Suppressor macrophage treated with lipopolysaccharide for 4 hours (primary cell): ENCODE measurements around the gene KRTAP5-6.
A peak's percentile ranks its signal among the peaks of the same experiment; 100 is the strongest.

Experiments used
- DNase-seq: peaks from one replicate; pipeline ENCODE4 v3.0.0-alpha.2; 2020

KRTAP5-6 gene, protein sequence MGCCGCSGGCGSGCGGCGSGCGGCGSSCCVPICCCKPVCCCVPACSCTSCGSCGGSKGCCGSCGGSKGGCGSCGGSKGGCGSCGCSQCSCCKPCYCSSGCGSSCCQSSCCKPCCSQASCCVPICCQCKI

DNA sequence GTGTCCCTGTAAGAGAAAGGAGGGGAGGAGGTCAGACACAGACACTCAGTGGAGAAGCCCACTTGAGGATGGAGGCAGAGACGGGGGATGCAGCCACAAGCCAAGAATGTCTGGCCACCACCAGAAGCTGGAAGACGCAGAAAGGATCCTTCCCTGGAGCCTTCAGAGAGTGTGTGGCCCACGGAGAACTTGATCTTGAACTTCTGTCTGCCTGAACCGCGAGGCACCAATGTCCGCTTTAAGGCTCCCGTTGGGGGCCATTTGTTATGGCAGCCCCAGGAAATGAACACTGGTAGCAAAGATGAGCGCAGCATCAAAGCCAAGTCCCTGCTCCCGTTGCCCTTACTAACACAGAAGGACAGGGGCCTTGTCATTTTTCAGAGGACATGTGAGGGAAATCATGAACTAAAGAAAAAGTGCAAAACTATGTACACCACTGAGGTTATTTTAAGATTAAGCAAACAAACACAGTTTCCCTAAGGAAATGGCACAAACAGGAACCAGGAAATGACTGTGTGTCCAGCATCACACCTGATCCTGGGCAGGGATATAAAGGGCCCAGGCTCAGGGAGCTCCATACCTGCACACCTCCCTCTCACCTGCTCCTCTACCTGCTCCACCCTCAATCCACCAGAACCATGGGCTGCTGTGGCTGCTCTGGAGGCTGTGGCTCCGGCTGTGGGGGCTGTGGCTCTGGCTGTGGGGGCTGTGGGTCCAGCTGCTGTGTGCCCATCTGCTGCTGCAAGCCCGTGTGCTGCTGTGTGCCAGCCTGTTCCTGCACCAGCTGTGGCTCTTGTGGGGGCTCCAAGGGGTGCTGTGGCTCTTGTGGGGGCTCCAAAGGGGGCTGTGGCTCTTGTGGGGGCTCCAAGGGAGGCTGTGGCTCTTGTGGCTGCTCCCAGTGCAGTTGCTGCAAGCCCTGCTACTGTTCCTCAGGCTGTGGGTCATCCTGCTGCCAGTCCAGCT, at the start of gene KRTAP5-6:
Gene KRTAP5-6, plus strand, starts transcription at position 588 of the 963 bp plus-strand sequence. Its CDS starts 51 bp downstream, at position 639.
- DNase-seq = no peak

DNA sequence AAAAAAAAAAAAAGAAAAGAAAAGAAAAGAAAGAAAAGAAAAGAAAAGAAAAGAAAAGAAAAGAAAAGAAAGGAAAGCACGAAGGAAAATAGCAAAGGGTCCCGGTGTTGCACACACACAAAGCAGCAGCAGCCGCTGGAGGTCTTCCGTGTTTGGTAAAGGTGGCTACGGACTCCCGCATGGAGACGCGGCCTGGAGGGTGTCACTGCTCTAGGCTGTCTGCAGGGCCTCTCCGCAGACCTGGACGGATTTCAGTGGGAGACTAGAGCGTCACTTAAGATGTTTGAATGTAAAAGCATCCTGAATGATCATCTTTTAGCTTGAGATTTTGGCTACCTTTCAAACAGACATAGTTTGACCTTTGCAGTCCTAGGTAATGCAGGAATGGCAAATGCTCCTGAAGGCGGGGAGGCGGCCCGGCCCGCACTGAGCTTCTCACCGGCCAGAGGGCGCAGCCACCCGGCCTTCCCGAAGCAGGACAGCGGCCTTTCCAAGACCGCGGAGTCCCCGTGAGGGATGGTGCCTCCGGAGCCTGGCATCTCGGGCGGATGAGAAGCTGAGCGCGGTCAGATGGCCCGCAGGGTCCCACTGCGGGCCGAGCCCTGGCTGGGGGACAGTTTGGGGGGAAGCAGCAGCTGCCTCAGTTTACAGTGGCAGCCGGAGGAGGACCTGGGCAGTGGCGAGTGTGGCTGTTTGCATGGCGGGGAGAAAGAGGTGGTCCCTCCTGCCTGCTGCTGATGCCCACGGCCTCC, 48.9 kb upstream of the KRTAP5-6 start:
- no peak for DNase-seq

DNA sequence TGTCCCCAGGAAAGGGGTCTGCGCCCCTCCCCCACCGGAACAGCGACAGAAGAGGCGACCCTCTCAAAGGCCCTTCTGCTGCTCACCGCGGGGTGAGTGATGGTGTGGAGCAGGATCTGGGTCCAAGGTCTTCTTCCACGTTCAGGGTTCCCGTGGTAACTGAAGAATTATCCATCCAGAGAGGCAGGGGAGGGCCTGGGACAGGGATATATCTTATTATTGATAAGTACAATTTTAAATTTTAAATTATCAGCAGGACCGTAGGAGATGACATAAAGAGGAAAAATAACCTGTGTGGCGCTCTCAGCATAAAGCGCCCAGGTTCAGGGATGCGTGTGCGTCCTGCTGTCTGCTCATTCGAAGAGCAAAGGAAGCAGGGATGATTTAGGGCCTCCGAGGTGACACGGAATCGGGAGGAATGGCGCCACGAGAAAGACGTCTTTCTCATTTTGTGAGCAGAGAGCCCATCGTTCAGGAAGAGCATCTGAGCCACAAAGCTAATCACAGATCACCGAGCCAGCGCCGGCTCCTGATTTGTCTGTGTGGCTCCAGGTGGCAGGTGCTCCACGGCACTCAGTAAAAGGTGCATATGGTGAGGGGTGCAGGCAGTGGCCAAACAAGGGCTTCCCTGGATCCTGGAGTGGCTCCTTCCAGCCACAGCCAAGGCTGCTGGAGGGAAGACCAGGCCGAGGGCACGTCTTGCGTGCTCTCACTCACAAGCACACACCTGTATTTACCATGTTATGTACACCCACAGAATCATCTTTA, 48.2 kb upstream of the KRTAP5-6 start:
- DNase-seq = no peak

DNA sequence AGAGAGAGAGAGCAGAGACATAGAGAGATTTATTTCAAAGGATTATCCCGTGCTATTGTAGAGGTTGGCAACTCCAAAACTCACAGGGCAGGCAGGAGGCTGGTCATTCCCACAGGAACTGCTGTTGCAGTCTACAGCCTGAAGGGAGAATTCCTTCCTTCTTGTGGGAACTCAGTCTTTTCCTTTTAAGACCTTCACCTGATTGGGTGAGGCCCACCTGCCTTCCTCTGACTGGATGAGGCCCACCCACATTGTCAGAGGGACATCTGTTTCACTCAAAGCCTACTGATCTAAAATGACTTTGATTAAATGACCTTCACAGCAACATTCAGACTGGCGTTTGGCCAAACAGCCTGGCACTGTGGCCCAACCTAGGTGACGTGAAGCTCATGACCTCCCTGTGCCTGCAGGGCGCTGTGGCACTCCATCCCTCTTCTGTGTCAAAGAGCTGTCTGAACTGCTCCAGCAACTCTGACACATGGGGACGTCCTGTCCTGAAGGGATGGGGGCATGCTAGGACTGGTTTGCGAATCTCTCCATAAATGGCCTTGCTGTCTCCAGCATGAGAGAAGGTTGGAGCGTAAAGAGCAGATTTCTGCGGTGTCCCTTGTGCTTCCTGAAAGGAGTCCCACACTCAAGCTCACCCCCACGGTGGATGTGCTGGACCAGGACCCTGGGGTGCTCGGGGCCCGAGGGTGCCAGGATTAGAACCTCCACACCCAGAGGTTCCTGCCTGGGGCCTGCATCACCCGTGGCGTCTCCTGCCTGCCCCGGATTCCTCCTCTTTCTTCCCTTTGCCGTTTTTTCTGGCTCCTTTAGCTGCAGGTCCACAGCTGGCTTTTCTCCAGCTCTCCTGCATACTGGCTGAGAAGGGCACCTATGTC, 46.7 kb upstream of the KRTAP5-6 start:
- DNase-seq = no peak

DNA sequence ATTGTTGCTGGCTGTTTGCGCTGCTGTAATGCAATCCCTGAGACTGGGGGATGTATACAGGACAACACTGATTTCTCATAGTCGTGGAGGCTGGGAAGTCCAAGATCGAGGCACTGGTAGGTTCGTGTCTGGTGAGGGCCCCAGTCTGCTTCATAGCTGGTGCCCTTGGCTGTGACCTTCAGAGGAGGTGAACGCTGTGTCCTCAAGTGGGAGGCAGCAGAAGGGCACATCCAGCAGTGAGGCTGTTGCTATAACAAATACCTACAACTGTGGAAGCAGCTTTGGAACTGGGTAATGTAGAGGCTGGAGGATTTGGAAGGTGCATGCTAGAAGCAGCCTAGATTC, 46.1 kb upstream of the KRTAP5-6 start:
- no peak for DNase-seq

DNA sequence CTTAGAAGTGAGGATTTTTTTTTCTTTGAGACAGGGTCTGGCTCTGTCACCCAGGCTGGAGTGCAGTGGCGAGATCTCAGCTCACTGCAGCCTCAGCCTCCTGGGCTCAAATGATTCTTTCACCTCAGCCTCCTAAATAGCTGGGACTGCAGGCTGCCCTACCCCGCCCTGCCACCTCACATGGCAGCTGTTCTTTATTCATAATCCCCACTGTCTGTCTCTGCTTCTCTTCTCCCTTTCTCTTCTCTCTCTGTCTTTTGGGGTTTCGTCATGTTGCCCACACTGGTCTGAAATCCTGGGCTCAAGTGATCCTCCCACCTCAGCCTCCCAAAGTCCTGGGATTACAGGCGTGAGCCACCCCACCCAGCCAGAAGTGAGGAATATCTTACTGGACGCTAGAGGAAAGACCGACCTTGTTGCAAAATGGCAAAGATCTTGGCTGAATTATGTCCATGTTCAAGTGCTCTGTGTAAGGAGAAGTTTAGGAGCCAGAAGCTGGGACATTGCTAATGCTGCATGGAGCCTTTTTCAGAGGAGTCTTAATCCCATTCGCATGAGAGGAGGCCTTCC, 45.5 kb upstream of the KRTAP5-6 start:
- DNase-seq = no peak

DNA sequence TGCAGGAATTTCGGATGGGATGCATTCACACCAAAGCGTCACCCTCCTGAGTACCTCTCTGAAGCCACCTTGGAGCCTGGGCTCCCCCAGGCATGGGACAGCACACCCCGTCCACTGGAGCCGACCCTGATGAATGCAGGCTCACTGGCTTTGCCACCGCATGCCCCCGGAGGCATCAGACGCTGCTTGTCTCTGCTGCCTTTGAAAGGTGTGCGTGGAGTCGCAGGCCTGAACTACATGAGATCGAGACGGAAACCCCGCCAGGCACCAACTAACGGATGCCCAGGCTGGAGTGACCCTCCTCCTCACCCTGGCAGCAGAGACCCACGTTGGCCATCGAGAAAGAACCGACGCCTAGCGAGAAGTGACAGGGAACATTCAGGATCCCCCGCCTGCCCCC, 45.0 kb upstream of the KRTAP5-6 start:
- no peak for DNase-seq

DNA sequence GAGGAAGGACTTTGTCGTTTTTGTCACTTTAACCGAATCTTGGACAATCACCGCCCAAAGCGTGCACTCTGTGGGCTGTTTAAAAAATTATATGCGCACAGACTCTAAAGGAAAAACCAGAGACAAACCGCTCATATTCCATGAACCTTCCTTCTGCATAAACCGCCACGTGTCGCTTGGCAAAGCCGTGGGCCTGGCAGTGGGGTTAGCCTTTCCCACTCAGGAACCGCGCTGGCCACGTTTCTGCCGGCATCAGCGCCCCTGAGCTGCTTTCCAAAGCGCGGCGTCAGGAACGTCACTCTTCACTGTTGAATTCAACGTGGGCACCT, 44.6 kb upstream of the KRTAP5-6 start:
- no peak for DNase-seq

DNA sequence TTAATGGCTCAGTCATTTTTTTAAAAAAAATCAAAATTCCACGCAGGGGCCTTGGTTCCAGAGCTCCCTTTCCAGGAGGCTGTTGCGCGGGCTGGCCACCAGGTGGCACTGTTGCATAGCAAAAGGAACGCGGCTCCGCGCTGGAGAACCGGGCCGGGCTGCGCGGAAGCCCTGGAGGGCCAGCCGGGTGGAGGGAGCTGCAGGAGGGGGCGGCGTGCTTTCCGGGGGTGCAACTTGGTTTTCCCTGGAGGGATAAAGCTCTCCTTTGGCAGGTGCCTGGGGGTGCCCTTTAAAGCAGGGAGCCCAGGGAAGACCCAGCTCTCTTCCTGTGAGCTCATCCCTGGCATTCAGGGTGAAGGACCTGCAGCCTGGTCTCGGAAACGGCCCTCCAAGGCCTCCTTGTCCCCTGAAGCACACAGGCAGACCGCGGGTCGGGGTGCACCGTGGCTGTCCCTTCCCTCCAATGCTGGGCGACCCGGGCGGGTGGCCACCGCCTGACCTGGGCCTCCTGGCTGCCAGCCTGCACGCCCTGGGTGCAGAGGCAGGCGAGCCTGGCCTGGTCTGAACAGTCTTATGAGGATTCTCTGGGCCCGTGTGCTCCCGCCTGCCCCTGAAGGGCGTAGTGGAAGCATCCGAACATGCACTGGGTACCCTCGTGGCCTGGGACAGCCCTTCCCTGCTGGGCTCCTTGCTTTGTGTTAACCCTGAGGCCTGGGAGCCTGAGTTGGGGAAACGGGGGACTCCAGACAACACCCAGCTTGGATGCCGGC, 44.0 kb upstream of the KRTAP5-6 start:
- DNase-seq = peak; percentile 79

DNA sequence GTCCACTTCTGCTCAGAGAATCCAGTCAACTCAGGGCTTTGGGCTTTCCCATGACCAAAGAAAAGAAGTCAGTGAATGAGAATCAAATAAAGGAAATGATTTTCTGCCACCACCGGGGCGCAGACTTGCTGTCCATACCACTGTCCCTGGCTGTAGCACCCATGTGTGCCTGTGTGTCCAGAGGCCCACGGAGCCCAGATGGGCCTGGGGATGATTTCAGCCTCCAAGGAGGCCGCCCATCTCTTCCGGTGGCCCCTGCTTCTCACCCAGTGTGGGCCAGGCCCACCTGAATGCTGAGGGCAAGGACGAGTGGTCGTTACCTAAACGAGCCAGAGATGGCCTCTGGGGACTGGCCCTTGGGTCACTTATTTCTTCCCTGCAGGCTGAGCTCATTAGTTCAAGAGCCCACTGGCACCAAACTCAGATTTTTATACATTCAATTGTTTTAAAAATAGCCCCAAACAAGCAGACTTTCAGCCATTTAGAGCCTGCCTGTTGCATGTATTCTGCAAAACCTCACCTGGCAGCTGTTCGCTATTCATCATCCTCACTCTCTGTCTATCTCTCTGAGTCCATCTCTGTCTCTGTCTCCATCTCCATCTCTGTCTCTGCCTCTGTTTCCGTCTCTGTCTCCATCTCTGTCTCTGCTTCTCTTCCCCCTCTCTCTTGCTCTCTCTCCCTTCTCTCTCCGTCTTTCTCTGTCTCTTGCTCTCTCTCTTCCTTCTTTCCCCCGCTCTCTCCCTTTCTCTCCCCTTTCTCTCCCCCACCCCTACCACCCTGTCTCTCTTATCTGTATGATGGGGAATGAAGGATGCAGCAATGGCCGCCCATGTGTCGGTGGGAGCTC, 43.2 kb upstream of the KRTAP5-6 start:
- no peak for DNase-seq

DNA sequence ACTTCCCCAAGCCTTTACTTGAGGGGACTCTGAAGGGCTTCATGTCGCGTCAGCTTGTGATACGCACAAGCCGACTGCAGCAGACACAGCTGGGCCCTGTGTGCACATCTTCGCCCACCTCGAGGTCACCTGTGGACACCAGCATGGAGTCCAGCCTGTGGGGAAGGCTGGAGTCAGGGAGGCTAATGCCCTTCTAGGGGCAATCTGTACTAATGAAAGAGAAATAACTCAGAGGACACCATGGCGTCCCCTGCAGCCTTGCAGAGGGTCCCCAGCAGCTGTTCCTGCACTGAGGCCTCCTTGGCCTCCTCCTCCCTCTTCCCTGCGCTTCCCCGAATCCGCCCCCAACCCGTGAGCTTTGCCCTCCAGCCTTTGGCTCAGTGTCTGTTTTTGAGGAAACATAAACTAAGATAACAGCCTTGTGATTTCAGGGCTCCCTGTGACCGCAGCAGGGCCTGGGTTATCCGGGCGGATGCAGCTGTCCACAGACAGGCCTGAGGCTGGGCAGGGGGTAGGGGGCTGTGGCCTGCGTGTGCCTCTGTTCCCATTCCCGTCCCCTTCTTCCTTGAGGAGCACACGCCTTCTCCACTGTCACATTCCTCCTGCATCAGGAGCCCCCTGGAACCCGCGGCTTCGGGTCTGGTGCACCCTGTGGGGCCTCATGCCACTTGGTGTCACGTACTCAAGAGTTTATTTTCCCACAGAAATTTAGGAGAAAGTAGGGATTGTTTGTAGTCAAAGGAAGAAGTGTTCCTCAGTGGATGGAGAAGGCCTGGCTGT, 42.4 kb upstream of the KRTAP5-6 start:
- no peak for DNase-seq

DNA sequence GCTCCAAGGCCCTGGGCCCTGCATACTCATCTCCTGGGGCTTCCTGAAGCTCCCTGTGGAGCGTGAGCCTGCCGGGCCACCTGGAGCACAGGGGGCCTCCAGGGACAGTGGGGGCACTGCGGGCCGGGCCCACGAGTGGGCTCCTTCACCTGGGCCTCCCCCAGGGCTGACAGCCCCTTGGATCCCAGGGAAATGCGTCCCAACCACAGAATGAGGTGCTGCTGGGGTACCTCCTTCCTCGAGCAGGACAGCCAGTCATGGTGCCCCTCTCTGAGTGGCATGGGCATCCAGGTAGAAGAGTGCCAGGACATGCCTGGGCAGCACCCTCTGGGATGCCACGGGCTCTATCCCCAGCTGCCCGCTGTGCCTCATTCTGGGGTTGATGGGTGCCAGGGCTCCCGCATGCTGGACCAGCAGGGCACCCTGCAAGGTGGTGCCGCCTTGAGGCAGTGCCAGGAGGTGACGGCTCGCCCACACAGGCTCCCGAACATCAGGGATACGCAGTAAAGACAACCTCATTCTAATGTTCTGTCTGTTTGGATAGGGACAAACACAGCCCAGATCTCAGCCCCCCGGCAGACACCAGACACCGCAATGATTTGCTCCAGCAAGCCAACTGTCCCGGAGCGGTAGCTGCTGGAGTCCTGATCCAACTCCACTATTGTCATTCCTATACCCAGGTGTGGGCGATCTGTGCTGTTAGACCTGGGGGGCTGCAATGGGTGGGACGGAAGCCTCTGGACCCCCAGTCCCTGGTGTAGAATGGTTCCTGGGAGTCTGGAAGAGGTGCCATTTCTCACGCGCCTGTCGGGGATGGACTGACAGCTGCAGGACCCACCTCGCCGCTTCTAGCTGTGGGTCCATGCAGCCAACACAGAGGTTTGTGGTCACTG, 41.6 kb upstream of the KRTAP5-6 start:
- no peak for DNase-seq

DNA sequence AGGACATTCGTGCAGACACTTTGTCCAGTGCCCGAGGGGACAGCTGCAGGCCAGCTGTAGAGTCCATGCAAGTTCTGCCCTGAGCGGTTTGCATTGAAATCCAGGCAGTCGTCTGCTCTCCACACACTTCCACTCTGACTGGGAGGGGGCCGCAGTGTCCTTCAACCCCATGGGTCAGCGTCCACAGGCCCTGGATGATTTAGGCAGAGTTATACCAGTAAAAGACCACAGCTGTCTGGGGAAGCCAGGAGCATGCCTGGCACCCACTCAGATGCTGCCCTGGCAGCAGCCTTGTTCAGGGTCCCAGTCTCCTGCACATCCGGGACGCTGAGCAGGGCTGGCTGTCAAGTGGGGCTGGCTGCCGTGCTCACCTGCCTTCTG, 40.9 kb upstream of the KRTAP5-6 start:
- DNase-seq = no peak

DNA sequence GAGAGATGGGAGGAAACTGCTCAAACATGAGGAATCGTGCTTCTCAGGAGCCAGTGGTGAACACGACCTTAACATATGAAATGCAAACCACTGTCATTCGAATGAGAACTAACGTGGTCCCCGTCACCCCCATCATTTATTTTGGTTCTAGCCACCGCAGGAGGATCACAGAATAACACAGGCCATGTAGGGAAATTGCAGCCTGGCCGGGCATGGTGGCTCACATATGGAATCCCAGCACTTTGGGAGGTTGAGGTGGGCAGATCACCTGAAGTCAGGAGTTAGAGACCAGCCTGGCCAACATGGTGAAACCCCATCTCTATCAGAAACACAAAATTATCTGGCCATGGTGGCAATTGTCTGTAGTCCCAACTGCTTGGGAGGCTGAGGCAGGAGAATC, 40.3 kb upstream of the KRTAP5-6 start:
- no peak for DNase-seq

DNA sequence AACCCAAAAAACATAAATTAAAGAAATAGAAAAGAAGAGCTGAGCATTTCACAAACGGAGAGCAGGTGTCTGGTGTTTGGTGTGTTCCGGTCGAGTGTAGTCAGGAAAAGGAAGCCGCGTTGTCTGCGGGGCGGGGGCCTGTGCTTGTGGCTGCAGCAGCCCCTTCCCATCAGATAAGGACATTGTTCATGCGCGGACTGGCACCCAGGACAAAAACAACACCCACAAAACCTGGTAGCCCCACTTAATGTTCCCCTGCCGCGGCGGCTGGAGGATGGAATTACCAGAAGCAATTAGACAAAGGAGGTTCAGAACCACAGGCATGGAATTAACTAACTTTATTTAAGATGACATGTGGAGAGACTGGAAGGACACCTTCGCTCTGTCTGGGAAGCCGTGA, 37.5 kb upstream of the KRTAP5-6 start:
- DNase-seq = no peak

DNA sequence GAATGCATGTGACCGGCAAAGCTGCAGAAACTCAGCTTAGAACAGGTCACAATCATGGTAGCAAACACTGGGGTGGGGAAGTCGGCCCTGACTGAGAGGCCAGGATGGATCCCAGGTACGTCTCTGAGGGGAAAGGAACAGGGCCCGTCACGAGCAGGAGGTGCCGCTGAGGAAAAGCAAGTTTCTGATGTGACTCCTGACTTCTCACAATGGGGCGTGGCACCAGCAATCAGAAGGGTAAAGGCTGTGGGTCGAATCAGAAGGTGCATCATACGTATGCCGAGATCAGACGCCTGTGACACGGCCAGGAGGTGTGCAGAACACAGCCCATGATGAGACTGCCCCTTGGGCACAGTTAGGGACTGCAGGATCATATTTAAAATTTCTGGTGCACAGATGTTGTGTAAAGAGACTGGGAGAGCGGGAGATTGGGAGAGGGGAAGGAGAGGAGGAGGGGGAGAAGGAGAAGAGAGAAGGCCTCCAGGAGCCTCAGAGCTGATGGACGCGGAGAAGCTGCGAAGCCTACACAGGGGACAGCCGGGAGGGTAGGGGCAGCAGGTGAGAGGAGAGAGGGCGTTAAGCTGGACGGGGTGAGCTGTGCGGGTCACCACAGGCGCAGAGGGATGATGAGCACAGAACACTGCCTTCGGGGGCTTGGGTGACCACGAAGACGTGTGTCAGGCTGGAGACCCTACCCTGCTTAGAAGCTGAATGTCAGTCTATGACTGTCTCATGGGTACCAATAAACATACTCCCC, 36.7 kb upstream of the KRTAP5-6 start:
- no peak for DNase-seq
